Lung microvascular endothelial cell (primary cell): ENCODE data around the gene TUBD1. TPM values are rescaled to one million over a fixed set of nuclear protein-coding genes. Genes with fewer than 3 reads are reported as not detected.
"Not testable (repeated sequence)": the region's sequence is repeated elsewhere in the genome, so short reads cannot be mapped to it uniquely, and the experiment has no call there.

Source experiments
- DNase-seq, 2 donors: peaks; one replicate each; pipeline versions ENCODE4 v3.0.0 to v3.0.0-alpha.2; 2010; ENCODE audit warnings: low read depth in 2 of 2
- total RNA-seq: library from RNA; depleted of rRNA; stranded (reverse); fragments of >200 nt; gene quantifications from 2 replicates; pipeline ENCODE4 v1.2.1, GENCODE V29; 2014

TUBD1 gene
- total RNA-seq, 1 donor from 2014 or later = 8.3 TPM

- peak; percentile 46 to 80 for DNase-seq
Observed at GRCh38 chr17:59845595-59846393, 46.9 kb downstream of the TUBD1 start.

DNA sequence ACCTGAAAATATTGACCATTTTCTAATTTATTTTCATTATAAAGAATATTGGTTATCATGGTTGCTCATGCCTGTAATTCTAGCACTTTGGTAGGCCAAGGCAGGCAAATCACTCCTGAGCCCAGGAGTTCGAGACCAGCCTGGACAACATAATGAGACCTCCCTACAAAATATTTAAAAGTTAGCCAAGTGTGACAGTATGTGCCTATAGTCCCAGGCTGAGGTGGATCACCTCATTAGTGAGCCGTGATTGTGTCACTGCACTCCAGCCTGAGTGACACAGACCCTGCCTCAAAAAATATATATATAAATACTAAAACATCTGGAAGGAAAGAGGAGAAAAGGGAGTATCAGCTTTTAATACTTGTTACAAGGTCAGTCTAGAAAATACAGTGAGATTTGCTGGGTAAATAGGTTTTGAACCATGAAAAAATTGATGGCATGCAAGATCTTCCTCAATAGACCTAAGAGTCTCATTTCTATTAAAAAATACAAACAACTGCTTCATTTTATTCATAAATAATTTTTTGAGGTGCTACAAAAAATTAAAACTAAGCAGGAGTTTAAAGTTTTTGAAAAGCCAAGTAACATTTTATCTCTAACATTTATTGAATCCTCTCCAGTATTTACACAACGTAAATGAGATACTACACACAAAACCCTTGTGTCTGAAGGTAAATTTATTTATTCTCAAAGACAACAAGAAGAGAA is 47.7 kb downstream of the TUBD1 start:
- peak; percentile 35 to 77 for DNase-seq

DNA sequence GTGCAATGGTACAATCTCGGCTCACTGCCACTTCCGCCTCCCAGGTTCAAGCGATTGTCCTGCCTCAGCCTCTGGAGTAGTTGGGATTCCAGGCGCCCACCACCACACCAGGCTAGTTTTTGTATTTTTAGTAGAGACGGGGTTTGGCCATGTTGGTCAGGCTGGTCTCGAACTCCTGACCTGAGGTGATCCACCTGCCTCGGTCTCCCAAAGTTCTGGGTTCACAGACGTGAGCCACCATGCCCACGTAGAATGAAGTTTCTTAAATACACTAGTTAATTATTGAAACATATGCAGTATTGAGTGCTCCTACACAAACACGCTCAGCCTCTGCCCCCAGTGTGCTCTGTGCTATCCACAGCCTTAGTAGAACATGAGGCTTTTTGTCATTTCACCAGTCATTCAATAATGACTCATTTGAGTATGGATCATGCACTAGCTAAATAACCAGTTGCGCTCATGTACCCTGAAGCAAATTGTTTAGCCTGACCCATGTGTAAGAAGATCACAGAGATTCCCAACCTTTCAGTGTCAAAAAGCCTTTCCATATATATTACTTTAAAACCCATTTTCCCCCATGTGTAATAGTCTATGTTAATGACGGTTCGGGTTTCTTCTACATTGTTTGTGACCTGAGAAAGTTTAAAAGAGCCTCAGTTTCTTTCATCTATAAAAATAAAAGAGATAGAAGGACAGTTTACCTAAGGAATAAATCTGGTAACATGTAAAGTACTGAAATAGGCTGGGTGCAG is 49.7 kb downstream of the TUBD1 start:
- DNase-seq = peak; percentile 89 to 98

GRCh38 chr17:59841882-59842263 is 50.9 kb downstream of the TUBD1 start:
- not testable (repeated sequence) for DNase-seq

GRCh38 chr17:59841091-59841881 is 51.5 kb downstream of the TUBD1 start:
- DNase-seq = peak; percentile 51 to 54

- DNase-seq = peak; percentile 38 to 40
Observed at GRCh38 chr17:59840329-59841090, 52.2 kb downstream of the TUBD1 start.

DNA sequence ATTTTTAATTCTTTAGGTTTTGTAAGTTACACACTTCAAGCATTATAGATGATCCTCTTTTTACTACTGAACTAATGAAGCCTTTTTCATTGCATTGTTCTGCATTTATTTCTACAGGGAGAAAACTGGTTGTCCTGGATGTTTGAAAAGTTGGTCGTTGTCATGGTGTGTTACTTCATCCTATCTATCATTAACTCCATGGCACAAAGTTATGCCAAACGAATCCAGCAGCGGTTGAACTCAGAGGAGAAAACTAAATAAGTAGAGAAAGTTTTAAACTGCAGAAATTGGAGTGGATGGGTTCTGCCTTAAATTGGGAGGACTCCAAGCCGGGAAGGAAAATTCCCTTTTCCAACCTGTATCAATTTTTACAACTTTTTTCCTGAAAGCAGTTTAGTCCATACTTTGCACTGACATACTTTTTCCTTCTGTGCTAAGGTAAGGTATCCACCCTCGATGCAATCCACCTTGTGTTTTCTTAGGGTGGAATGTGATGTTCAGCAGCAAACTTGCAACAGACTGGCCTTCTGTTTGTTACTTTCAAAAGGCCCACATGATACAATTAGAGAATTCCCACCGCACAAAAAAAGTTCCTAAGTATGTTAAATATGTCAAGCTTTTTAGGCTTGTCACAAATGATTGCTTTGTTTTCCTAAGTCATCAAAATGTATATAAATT is 53.0 kb downstream of the TUBD1 start:
- peak; percentile 31 to 37 for DNase-seq

- peak; percentile 40 to 52 for DNase-seq
Observed at GRCh38 chr17:59838052-59838916, 54.5 kb downstream of the TUBD1 start.

GRCh38 chr17:59837308-59838051 is 55.3 kb downstream of the TUBD1 start:
- peak; percentile 97 to 99 for DNase-seq

DNA sequence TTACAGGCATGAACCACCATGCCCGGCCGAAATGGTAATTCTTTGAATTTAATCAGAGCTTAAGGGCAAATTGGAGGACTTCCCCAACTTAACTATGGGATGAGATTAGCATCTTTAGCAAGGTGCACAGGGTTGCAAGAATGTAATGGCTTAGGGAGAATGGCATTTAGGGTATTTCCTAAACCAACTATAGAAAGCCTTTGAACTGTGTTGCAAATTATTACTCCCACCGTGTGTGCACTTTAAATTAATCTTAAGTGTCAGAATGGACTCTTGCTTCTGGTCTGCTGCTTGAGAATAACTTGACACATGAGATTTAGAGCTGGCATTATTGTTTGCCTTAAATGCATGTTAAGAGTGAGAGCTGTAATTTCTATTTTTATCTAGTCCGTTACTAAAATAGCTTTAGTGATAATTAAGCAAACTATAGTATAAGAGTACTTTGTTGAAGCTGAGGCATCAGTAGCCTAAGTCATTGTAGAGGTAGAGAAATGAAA is 59.8 kb downstream of the TUBD1 start:
- DNase-seq = peak in 1 of 2 donors; percentile 61

DNA sequence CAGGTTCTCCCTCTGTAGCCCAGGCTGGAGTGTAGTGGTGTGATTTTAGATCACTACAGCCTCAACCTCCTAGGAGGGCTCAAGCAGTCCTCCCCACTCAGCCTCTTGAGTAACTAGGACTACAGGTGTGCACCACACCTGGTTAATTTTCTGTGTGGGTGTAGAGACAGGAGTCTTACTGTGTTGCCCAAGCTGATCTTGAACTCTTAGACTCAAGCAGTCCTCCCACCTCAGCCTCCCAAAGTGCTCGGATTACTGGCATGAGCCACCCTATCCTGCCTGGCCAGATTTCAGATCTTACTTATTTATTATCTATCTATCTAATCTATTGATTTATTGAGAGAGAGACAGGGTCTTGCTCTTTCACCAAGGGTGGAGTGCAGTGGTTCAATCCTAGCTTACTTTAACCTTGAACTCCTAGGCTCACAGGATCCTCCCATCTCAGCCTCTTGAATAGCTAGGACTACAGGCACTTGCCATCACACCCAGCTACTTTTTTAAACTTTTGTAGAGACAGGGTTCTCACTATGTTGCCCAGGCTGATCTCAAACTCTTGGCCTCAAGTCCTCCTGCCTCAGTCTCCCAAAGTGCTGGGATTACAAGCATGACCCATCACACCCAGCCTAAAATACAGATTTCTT is 61.8 kb downstream of the TUBD1 start:
- no peak for DNase-seq

GRCh38 chr17:59830007-59830630 is 62.6 kb downstream of the TUBD1 start:
- peak; percentile 52 to 76 for DNase-seq

GRCh38 chr17:59829217-59830006 is 63.3 kb downstream of the TUBD1 start:
- peak; percentile 94 to 99 for DNase-seq

GRCh38 chr17:59828819-59829216 is 63.9 kb downstream of the TUBD1 start:
- DNase-seq = not testable (repeated sequence)

- DNase-seq = no peak
Observed at GRCh38 chr17:59828478-59828760, 64.3 kb downstream of the TUBD1 start.

DNA sequence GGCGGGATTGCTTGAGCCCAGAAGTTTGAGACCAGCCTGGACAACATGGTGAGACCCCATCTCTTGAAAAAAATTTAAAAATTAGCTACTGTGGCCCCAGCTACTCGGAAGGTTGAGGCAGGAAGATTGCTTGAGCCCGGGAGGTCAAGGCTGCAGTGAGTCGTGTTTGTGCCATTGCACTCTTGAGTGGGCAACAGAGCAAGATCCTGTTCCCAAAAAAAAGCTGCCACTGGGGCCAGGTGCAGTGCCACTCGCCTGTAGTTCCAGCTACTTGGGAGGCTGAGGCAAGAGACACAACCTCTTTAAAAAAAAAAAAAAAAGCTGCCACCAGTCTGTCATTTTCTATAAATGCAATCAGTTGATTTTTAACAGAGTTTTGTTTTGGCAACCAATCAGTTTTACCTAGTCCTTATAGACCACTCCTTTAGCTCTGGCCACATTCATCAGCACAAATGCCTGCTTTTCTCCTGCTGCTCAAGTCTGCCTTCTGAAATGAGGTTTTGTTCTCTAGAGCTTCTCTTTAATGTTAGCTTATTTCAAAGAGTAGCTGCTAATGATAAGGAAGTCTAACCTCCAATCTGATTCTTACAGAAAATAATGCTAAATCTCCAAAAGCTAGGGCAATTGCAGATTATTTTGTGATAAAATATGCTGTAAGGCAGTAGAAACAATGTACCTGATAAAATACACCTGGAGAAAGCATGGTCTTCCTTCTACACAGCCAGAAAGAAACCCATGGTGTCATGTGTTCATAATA is 64.8 kb downstream of the TUBD1 start:
- peak in 1 of 2 donors; percentile 16 for DNase-seq
